SW 1271 (cell line): Measurements from ENCODE around the gene TFAM.
"Not testable (repeated sequence)": the region's sequence is repeated elsewhere in the genome, so short reads cannot be mapped to it uniquely, and the experiment has no call there.

Source experiments
- DNase-seq, 2 experiments: peaks; one replicate each; lab custom pipeline; 2025; lab: John Stamatoyannopoulos, UW

The TFAM gene

DNA sequence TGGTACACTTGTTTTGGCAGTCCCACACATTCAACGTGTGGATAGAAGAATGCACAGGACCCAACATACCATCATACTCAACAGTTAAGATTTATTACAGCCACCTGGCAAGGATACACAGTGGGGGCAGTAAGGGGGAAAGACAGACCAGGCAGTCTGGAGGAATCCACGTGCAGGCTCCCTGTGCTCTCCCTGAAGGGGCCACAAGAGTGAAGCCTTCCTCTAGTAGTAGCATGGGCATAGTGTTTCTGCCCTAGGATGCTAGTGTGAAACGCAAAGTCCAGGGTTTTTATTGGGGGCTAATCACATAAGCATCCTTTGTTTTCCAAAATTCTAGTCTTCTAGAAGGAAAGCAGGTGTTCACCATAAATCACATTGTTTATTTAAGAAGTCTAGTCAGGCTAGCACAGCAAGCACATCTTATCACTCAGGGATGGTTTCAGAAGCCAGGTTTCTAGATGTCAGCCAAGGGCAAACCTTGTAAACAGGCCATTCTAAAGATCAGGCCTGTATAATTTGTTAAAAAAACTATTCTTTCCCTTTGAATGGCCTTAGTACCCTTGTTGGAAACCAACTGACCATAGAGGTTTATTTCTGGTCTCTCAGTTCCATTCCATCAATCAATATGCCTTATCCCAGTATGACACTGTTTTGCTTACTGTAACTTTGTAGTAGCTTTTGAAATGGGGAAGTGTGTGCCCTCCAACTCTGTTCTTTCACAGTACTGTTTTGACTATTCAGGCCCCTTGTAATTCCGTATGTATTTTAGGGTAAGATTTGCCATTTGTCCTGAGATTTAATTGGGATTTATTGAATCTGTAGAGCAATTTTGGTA is 12.4 kb upstream of the TFAM start:
- no peak for DNase-seq

DNA sequence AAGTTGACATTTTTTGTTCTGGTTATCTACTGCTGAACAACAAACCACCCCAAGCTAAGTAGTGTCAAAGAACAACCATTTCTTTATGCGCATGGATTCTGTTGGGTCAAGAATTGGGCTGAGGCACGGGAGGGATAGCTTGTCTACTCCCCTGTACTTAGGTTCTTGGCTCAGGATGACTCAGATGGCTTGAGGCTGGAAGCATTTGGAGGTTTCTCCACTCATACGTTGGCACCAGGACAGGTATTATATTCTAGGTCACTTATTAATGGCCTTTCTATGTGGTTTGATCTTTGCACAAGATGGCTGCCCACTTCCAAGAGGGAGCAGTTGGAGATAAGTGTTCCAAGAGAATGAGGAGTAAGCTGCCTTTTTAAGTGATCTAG is 11.8 kb upstream of the TFAM start:
- no peak for DNase-seq

DNA sequence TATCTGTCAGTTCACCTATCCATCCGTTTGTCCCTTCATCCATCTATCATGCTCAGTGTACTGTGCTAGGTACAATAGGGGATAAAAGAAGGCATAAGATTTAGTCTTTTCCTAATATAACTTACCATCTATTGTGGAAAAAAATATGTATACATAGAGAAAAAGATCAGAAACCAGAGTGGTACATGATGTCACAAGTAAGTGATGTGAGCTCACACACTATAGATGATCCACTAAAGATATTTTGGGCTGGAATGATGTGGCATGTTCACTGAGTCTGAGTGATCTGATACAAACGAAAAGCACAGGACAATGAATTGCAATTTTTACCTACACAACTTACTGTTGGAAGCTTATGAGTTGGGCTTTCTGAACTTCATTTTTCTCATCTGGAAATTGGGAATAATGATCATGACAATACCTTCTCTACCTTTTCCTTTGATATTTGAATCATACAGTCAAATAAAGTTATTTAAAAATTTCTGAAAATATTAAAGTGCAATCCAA is 2.7 kb upstream of the TFAM start:
- no peak for DNase-seq

DNA sequence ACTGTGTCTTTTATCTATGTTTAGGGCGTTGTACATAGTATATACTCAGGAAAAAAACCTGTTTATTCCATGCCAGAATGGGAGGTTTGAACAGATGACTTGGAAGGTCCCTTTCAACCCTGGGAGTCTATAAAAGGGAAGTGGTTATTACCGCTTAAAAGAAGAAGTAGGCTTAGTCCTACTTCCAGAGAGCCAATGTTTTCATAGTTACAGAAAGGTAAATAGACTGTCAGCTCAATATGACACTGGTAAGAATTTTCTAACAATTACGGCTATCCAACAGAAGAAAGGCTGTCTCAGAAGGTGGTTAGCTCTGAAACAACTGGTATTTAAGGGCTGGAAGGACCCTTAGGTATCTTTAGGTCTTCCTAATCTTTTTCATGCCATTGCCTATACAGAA is 1.1 kb upstream of the TFAM start:
- DNase-seq = no peak

DNA sequence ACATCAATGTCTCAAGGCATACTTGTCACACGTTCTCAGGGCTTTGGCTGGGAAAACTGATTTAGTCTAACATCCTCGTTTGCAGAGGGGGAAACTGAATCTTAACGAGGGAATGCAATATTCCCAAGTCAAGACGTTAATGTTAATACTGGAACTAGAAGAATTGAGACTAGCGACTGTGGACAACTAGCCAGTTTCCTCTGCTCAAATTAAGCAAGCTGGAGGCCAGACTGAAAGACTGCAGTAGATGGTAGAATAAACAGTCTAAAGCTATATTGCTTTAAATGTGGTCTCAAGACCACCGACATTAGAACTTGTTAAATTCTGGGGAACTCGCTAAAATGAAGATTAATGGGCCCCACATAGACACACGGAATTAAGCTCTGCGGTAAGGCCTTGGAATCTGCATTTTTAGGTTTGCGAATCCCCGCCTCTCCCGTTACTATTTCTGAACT is 639 bp upstream of the TFAM start:
- DNase-seq = no peak

DNA sequence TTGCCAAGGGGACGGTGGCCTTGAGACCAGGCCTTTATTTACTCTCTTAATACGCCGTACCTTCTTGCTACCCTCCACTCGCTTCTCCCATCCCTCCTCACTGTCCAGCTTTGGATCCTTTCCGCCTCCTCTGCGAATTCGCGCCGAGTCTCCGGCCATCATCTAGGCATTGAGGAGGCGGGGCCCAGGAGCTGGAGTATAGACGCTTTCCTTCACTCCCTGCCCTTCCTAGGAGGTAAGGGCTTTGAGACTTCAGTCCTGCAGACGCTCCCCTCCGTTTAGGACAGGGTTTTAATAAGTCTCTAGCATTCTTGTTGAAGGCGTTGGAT is 538 bp downstream of the TFAM start:
- peak in 1 of 2 experiments; percentile 59 for DNase-seq

DNA sequence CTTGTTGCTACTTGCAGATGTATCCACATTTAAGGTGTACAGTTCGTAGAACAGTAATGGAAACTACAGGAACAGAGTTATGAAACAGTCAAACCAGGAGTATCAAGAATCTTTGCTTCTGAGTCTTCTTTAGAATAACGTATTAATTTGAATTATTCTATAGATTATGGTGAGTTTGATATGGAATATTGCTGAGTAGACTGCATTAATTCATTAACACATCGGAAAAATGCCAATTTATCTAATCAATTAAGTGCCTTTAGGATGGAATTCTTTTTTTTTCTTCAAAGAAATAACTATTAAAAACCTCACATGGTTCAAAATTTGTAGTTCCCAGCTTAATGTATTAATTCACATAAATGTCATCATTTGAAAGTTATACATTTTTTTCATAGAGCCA is 3.8 kb downstream of the TFAM start:
- DNase-seq = no peak

DNA sequence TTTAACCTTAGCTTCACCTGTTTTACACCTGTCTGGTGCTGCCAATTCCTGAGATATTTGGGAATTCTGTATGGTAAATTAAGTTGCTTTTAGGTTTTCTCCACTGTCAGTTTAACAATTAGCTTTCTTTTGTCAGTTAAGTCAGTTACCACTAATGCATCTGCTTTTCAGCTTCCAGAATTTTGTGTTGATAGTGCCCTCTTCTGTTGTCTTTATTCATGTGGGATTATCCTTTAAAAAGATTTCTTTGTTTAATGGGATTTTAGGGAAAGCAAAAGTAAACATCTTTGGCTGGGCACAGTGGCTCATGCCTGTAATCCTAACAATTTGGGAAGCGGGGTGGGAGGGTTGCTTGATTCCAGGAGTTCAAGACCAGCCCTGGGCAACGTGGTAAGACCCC is 8.1 kb downstream of the TFAM start:
- peak in 1 of 2 experiments; percentile 2 for DNase-seq

DNA sequence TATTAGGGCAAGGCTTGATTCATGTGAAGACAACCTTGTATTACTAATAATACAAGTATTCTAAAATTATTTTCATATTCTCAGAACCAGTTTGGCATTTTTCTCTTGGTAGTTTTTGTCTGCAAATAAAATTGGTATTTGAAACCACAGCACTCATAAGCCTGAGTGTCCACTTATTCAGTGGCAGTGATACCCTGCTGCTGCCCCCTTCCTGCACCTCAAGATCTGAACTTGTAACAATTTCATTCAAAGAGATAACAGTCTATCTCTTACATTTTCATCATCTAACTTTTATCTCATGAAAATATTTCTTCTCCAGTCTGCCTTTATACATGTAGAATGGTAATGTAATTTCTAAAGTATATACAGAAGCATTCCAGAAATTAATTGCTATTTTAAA is 9.3 kb downstream of the TFAM start:
- no peak for DNase-seq

DNA sequence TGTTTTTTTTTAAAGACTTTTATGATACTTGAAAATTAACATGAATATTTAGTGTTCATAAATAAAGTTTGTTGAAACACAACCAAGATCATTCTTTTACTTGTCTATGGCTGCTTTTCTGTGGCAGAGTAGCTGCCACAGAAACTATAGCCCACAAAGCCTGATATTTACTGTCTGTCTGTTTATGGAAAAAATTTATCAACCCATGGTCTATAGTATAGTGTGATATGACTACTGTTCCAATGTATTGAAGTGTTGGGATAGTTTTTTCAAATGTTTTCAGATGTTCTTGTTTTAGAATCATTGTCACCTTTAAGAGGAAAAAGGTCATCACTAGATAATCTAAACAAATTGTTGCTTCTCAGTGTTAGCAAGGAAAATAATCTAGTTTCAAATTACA is 10.8 kb downstream of the TFAM start:
- no peak for DNase-seq

DNA sequence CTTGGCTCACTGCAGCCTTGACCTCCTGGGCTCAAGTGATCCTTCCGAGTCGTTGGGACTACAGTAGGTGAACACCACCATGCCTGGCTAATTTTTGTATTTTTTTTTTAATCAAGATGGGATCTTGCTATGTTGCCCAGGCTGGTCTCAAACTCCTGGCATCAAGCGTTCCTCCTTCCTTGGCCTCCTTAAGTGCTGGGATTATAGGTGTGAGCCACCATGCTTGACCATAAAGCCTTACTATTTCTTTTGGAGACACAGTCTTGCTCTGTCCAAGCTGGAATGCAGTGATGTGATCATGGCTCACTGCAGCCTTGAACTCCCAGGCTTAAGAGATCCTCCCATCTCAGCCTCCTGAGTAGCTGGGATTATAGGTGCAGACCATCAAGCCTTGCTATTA is 12.6 kb downstream of the TFAM start:
- no peak for DNase-seq

DNA sequence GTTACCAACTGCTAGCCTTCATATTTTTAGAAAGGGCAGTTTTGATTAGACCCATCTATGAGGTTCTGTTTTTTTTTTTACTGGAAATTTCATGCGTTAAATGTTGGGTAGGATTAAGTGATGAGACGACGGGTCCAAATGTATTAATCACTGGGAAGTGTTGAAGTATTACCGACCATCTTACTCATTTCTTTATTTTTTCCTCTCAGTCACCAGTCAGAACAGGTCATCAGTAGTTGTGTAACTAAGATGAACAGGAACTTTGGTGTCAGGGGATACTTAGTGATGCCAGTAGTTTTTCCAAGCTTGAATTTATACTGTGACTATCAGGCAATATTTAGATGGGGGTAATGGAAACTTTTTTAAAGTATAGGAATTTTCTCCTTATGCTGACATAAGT is 14.2 kb downstream of the TFAM start:
- DNase-seq = no peak

DNA sequence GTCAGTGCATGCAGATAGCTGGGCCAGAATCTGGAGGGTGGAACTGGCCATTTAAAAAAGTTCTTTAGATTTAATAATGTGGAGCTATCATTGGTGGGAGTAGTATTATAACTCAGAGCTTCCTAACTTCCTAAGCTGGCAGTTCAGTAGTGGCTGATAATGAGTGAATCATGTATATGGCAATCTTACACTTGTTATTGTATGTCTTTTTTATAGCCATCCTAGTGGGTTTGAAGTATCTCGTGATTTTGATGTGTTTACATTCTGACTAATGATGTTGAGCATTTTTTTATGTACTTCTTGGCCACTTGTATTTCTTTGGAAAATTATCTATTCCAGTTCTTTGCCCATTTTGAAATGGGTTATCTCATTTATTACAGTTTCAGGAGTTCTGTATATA is 15.4 kb downstream of the TFAM start:
- DNase-seq = no peak

DNA sequence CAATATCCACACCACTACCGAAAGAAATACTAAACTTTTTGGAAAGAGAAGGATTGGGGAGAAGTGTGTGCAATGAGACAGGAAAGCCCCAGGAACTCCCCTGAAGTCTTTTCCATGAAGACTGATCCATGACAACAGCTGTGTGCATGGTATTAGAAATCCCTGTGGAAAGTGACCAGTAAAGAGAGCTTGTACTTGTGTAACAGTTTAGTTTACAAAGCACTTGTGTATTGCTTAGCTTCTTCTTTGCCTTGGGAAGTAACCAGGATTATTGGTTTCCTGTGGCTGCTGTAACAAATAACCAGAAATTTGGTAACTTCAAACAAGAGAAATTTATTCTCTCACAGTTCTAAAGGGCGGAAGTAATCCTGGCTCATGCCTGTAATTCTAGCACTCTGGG is 18.8 kb downstream of the TFAM start:
- DNase-seq = no peak

DNA sequence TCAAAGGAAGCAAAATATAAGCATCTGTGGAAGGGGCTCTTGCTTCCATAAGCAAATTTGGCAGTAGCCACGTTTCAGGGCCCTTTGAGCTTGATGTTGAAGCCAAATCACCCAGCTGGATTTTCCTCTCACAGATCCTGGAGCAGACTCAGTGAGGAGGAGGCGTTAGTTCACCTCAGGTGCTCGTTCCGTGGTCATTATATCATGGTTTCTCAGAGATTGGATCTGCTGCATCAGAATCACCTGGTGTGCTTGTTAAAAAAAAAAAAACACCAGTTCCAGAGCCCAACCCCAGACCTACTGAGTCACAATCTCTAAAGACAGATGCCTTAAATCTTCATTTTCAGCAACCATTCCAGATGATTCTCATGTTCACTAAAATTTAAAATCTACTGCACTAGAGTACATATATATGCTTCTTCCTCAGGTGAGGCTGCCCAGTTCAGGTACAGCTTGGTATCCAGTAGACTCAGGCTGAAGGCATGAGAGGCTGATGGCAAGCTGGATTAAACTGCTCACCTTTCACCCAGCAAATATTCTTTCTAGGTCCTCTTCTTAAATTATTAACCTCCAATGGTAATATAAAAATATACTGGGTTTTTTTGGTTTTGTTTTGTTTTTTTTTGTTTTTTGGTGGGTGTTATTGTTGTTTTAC is 24.9 kb downstream of the TFAM start:
- DNase-seq = no peak

DNA sequence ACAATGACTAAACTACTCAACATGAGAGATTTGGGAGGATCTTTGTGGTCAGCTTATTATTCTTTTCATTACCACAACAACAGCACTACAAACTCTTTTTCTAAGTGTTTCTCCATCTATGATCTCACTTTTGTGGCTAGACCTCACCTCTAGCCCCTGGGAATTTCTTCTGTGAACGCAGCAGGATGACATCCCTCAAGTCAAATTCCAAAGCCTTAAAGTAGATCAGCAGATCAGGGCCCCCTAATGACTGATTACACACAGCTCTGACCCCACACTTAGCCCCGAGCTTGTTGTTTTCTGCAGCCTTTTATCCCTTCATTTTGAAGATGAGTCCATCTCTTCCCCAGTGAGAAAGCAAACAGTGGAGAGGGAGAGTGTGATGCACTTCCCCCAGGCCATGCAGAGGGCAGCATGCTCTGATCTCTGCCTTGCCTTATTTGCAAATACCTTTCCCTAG is 27.3 kb downstream of the TFAM start:
- DNase-seq = no peak

DNA sequence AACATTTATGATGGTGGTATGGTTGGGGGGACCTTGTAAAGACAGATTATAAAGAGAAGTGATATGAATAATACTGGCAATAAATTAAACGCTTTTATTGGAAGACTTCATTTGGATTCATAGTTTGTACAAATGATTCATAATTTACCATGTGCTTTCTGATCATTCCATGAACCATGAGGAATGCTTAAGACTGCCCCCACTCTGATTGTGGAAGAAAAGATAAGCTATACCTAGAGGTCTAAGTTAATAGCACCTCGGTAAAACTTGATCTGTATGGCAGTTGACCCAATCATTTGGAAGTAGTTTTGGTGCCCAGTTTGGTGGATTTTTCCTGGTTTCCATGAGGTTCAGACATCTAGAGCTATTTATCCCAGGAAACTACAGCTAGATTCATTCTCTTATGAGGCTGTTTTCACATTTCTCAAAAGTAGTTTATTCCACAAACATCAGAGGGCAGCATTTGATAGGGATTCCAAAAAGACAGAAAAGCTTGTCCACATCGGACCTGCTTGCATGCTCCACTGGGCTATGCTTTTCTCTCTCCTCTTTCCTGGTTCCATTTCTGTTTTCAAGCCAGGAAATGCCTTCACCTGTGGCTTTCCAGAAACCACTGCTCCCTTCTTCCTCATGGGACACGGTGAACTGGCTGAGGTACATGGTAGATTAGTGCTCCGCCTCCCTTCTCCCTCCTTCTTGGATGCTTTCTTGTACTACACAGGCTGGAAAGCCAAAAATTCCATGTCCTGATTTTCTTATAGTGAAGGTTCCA is 29.2 kb downstream of the TFAM start:
- peak in 1 of 2 experiments; percentile 35 for DNase-seq

DNA sequence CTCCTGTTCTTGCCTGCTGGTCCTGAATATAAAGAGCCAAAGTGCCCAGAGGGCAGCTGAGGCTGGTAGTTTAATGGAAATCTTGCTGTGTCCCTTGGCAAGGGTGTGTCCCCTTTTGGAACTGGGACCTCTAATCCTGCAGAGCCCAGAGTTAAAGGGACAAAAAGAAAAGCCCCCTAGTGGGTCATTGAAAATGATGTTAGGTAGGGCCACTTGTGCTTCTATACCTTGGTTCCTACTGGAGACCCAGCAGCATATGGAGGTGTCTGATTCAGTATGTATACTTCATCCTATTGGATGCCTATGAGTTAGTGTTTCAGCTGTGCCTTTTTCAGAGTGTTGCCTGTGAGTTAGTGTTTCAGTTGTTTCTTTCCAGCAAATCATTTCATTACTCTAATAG is 30.5 kb downstream of the TFAM start:
- no peak for DNase-seq

DNA sequence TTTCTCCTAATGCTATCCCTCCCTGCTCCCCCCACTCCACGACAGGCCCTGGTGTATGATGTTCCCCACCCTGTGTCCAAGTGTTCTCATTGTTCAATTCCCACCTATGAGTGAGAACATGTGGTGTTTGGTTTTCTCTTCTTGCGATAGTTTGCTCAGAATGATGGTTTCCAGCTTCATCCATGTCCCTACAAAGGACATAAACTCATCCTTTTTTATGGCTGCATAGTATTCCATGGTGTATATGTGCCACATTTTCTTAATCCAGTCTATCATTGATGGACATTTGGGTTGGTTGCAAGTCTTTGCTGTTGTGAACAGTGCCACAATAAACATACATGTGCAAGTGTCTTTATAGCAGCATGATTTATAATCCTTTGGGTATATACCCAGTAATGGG is 32.7 kb downstream of the TFAM start:
- DNase-seq = not testable (repeated sequence)

DNA sequence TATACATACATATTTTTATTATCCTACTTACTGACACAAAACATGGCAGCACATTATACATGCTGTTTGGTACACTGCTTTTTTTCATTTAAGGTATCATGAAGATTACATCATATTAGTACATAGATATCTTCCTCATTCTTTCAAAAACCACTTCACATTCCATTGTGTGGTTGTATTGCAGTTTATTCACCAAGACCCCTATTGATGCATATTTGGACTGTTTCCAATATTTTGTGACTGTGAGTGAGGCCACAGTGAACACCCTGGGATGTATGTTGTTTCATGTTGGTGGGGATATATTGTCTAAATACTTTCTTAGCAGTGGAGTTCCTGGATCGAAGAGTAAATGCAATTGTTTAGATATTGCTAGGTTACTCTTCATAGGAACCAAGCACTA is 39.0 kb downstream of the TFAM start:
- no peak for DNase-seq

DNA sequence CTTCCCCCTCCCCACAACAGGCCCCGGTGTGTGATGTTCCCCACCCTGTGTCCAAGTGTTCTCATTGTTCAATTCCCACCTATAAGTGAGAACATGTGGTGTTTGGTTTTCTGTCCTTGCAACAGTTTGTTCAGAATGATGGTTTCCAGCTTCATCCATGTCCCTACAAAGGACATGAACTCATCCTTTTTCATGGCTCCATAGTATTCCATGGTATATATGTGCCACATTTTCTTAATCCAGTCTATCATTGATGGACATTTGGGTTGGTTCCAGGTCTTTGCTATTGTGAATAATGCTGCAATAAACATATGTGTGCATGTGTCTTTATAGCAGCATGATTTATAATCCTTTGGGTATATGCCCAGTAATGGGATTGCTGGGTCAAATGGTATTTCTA is 43.2 kb downstream of the TFAM start:
- not testable (repeated sequence) for DNase-seq

DNA sequence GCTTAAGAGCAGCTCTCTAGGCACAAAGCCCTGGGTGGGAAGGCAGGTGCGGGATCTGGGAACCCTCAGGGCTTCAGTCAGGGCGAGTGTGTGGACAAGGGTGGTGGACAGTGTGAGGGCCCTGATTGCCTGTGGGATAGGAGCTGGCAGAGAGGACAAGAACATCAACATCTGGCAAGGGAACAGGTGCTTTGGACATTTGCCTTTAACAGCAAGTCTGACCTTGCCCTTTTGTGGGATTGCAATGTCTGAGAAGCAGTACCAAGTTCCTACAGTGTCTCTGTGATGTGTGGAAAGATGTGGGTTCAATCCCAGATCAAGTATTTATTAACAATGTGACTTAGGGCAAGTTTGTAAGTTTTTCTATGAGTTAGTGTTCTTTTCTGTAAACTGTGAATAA is 46.7 kb downstream of the TFAM start:
- DNase-seq = no peak

DNA sequence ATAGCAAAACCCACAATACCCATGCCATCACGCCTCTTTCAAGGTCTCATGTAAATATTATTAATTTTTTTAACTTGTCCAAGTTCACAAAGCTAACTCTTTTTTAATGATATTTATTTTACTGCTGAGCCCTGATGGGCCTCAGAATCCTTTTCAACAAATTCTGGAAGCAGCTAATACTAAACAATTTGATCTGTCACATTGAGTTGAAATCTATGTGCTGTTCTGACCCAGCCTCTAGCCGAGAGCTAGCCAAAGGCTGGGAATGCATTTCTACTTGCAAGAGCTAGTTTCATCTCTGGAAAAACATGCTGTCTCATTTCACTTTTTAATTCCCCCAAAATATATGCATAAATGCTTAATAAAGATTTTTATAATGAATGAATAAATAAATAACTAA is 47.9 kb downstream of the TFAM start:
- no peak for DNase-seq
